HUES6 (cell line): ENCODE data around the gene NUDT6.

Experiments
- H3K27ac ChIP-seq: 2 replicates; pipeline ENCODE4 v1.7.0; 2013; ENCODE audit warnings: low read depth, mild to moderate bottlenecking, low read length, inconsistent platforms
- H3K27me3 ChIP-seq: 2 replicates; pipeline ENCODE4 v1.6.1; 2013; ENCODE audit warnings: low read length; ENCODE audit not compliant: control insufficient read depth, insufficient read depth
- H3K36me3 ChIP-seq: 2 replicates; pipeline ENCODE4 v1.6.1; 2013; ENCODE audit warnings: low read length; ENCODE audit not compliant: control insufficient read depth, insufficient read depth
- H3K4me1 ChIP-seq: 2 replicates; pipeline ENCODE4 v1.6.1; 2013; ENCODE audit warnings: low read length; ENCODE audit not compliant: control insufficient read depth, insufficient read depth
- H3K4me3 ChIP-seq: 2 replicates; pipeline ENCODE4 v1.5.1; 2013; ENCODE audit warnings: low read depth, low read length
- H3K9ac ChIP-seq: one replicate; pipeline ENCODE4 v1.6.1; 2013; ENCODE audit warnings: mild to moderate bottlenecking, low read length
- H3K9me3 ChIP-seq: 2 replicates; pipeline ENCODE4 v1.6.1; 2013; ENCODE audit warnings: low read depth, low read length; ENCODE audit not compliant: control insufficient read depth, insufficient read depth

NUDT6 gene, protein sequence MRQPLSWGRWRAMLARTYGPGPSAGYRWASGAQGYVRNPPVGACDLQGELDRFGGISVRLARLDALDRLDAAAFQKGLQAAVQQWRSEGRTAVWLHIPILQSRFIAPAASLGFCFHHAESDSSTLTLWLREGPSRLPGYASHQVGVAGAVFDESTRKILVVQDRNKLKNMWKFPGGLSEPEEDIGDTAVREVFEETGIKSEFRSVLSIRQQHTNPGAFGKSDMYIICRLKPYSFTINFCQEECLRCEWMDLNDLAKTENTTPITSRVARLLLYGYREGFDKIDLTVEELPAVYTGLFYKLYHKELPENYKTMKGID

DNA sequence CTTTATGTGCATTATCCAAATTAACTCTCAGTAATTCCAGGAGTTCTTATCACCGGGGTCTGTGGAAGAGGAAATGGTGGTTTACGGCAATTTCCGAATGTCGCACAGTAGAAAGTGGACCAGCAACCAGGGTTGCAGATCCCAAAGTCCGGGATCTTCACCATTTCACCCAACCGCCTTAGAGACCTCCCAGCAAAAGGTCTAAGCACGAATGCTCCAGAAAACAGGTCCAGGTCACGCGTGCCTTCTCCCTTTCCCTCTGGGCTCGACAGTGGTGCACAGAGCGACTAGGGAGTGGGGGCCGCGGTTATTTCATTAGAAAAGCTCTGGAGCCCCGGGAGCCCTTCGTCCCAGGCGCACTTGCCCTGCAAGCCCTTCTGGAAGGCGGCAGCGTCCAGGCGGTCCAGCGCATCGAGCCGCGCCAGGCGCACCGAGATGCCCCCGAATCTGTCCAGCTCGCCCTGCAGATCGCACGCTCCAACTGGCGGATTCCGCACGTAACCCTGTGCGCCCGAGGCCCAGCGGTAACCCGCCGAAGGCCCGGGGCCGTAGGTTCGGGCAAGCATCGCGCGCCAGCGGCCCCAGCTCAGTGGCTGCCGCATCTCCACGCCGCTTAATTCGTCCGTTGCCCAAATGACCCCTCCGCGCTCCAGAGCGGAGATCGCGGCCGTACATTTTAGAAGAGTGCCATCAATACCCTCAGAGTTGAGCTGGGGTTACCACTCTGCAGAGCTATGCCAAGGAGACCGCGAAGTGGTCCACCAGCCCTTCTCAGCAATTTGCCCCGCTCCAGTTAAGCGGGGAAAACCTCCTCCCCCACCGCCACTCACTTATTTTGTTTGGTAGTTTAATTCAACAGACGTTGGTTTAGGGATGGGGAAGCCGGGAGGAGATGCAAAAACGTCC lies at the start of gene NUDT6:
TSS of gene NUDT6 (minus strand) at position 627 of the 906 bp plus-strand sequence. CDS start at position 602, 25 bp downstream.
- Histone ChIP-seq H3K9ac (peak within 1 kb of the TSS; percentile 93), H3K36me3 (no peaks in the 10 kb centered on the region), H3K4me1 (peaks cover 17% of the 10 kb centered on the region; the same call in 1 of the 2 replicates), H3K9me3 (no peaks in the 10 kb centered on the region), H3K27ac (peak within 1 kb of the TSS; percentile 64; the same call in 1 of the 2 replicates), H3K27me3 (no peaks in the 10 kb centered on the region), H3K4me3 (peak within 1 kb of the TSS; percentile 95)

DNA sequence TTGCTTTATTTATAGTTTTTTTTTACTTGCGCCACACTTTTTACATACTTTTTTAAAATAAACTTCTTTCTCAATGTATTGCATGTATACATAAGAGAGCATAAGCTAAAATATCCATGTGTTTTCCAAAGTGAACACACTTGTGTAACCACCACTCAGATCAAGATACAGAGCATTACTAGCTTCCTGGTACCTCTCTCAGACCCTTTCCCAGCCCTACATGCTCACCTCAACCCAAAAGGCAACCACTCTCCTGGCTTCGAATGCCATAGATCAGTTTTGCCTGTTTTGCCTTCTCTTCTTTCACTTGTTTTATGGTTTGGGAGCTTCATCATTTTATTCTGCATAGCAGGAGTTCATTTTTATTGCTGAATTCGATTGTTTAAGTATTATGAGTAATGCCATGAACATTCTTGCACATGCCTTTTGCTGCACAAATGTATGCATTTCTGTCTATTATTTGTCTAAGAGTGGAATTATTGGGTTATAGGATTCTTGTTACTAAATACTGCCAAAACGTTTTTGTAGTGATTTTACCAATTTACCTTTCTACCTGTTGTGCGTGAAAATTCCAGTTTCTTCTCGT lies 45.9 kb upstream of the NUDT6 start:
- Histone ChIP-seq H3K9ac (no peak overlapping the region), H3K36me3 (0 out of 2 replicates have a peak, but pooled peaks cover 5% of the 10 kb centered on the region), H3K9me3 (no peaks in the 10 kb centered on the region), H3K4me1 (no peaks in the 10 kb centered on the region), H3K4me3 (no peak overlapping the region), H3K27me3 (no peaks in the 10 kb centered on the region), H3K27ac (no peak overlapping the region)

DNA sequence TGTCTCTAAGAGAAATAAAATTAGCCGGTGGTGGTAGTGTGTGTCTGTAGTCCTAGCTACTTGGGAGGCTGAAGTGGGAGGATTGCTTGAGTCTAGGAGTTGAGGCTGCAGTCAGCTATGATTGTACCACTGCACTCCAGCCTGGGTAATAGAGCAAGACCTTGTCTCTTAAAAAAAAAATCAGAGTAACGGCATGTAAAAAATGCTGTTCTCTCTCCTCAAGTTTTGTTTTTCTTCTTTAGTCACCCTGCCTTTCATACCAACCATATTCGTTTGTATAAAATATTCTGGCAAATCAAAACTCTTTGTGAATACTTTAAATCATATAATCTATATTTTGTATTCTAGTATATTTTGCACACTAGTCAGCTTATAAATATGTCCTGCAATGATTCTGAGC lies 44.8 kb upstream of the NUDT6 start:
- Histone ChIP-seq H3K27me3 (no peaks in the 10 kb centered on the region), H3K9me3 (0 out of 2 replicates have a peak, but pooled peaks cover under 1% of the 10 kb centered on the region), H3K4me3 (no peak overlapping the region), H3K4me1 (no peaks in the 10 kb centered on the region), H3K27ac (no peak overlapping the region), H3K9ac (no peak overlapping the region), H3K36me3 (peaks cover 11% of the 10 kb centered on the region; the same call in 1 of the 2 replicates)

DNA sequence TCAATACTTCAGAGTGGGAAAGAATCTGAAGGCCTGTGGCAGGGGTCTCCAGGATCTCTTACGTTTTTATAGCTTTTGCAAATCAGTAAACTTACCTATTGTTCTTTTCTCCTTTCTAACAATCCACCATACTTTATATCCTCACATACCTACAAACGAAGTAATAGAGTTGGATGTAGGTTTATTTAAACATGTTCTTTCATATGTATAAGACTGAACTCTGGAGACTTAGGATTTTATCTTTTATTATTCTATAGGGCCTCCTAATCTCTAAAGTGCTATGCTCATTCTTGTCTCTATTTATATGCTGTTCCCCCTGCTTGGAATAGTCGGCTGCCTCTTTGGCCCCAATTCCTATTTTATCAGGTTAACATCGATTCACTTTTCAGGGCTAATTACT lies 43.8 kb upstream of the NUDT6 start:
- no peaks in the 10 kb centered on the region for H3K27me3 ChIP-seq
- H3K9ac ChIP-seq = no peak overlapping the region
- no peak overlapping the region for H3K27ac ChIP-seq
- H3K36me3 ChIP-seq = peaks cover 16% of the 10 kb centered on the region
- H3K4me1 ChIP-seq = no peaks in the 10 kb centered on the region
- no peak overlapping the region for H3K4me3 ChIP-seq
- H3K9me3 ChIP-seq = peaks cover 8% of the 10 kb centered on the region

DNA sequence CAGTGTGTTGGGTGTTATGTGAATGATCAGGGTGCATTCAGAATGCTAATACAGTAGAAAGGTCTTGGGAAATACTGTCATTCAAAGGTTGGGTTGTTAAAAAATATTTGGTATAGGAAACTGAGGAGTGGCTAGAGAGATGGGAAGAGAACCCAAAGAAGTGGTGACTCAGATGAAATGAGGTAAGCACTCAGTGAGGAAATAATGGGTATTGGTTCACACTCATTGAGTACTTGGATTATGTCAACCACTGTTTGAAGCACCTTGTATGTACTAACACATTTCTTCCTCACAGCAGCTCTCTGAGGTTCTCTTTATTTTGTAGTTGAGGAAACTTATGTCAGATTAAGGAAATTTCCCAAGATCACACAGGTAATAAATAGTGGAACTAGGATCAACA lies 40.8 kb upstream of the NUDT6 start:
- Histone ChIP-seq H3K36me3 (peaks cover 19% of the 10 kb centered on the region), H3K27ac (no peak overlapping the region), H3K9me3 (peaks cover 8% of the 10 kb centered on the region), H3K4me3 (no peak overlapping the region), H3K4me1 (no peaks in the 10 kb centered on the region), H3K27me3 (no peaks in the 10 kb centered on the region), H3K9ac (no peak overlapping the region)

DNA sequence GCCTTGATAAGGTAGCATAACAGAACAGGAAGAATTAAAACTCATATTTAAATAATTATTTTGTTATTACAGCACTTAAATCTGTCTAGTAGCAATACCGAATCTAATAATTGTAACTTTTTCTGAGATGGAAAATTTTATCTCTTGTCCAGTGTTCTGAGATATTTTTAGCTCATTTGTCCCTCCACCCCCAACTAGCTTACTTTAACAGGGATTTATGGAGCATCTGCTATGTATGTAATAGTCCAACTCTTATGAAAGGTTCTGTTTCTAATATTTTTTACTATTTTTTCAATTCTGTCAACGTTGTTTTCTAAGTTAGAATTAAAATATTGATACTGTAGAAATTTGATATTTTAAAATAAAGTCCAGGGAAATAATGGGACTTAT lies 38.2 kb upstream of the NUDT6 start:
- no peak overlapping the region for H3K9ac ChIP-seq
- no peak overlapping the region for H3K4me3 ChIP-seq
- peaks cover 19% of the 10 kb centered on the region for H3K36me3 ChIP-seq
- H3K27me3 ChIP-seq = no peaks in the 10 kb centered on the region
- H3K4me1 ChIP-seq = no peaks in the 10 kb centered on the region
- H3K9me3 ChIP-seq = peaks cover 8% of the 10 kb centered on the region
- H3K27ac ChIP-seq = no peak overlapping the region

DNA sequence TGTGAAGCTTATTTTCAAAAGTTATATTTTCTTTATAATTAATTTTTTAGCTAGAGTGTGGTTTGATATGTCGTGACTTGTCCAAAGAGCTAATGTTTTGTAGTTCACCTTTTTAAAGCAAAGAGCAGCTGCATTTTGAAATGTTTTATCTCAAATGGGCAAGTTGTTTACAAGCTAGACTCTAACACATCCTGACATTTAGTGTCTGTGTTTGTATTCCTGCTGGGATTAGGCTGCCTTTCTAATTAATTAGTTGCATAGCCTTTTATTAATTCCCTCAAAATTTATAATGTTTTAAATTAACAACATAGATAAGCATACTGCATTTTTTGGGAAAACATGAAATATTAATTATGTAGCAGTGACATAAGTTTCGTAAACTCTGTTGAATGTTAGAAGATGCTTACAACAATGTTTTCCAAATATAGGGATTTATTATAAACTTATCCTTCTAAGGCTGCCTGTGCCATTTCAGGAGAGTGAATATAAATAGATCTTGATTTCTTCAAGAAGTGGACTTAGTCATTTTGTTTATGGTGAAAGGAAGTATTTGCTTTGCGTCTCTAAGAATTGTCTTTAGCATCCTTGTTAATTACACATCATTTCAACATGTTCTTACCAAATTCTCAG lies 37.7 kb upstream of the NUDT6 start:
- H3K4me1 ChIP-seq = no peaks in the 10 kb centered on the region
- H3K27me3 ChIP-seq = no peaks in the 10 kb centered on the region

DNA sequence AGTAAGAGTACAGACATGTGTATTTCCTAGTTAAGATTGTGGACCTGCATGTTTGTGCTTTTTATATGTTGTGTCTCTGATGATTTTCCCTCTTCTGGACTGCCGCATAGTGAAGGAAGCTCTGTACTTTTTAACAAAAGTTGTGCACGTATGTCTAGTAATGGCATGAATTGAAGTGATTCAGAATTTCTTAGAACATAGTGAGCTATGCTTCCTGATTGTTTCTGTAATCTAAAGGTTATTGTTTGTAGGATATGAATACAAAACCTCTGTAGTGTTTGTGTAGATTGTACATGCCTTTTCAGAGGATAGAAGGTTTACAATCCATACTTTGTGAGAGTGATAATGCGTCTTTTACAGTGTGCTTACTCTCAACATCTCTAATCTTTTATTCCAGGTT lies 37.0 kb upstream of the NUDT6 start:
- Histone ChIP-seq H3K4me3 (no peak overlapping the region), H3K9ac (no peak overlapping the region), H3K9me3 (peaks cover 8% of the 10 kb centered on the region), H3K4me1 (no peaks in the 10 kb centered on the region), H3K27me3 (no peaks in the 10 kb centered on the region), H3K36me3 (peaks cover 21% of the 10 kb centered on the region), H3K27ac (no peak overlapping the region)

More for the DNA sequence above, 37.7 kb upstream of the NUDT6 start:
- Histone ChIP-seq H3K4me3 (no peak overlapping the region), H3K36me3 (peaks cover 19% of the 10 kb centered on the region), H3K27ac (no peak overlapping the region), H3K9ac (no peak overlapping the region), H3K9me3 (peaks cover 8% of the 10 kb centered on the region)

DNA sequence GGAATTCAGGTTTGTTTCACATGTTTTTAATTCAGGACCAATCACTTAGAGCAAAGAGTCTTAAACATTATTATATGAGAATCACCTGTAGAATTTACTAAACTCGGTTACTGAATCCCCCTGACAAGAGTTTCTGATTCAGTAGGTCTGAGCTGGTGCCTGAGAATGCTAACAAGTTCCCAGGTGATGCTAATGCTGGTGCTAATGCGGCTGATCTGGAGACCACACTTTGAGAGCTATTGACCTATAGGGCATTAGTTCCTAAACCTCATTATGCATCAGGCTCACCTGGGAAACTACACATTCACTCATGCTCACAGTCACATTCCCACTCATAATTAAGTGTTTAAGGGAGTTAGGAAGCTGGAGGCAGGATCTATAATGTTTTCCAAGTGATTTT lies 36.1 kb upstream of the NUDT6 start:
- no peak overlapping the region for H3K27ac ChIP-seq

DNA sequence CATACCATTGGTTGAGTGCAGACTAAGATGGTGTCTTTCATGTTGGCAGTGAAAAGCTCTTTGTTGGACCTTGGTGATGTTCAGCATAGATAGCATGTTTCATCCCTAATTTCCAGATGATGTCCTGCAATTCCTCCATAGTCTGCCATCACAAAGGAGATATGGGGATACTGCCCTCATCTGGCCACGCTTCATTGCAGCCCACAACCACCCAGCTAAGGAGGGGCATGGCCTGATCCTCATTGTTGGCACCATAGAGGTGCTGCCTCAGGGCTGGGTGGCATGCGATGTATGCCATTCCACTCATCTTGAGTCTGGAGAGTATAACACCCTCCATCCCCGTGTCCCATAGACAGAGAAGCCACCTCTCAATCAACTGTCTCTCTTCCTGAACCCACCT lies 31.5 kb upstream of the NUDT6 start:
- Histone ChIP-seq H3K36me3 (peaks cover 55% of the 10 kb centered on the region), H3K4me1 (no peaks in the 10 kb centered on the region), H3K27ac (no peak overlapping the region), H3K27me3 (no peaks in the 10 kb centered on the region), H3K4me3 (no peak overlapping the region), H3K9ac (no peak overlapping the region), H3K9me3 (no peaks in the 10 kb centered on the region)

More for the DNA sequence above, 36.1 kb upstream of the NUDT6 start:
- peaks cover 26% of the 10 kb centered on the region for H3K36me3 ChIP-seq
- H3K4me3 ChIP-seq = no peak overlapping the region
- H3K27me3 ChIP-seq = no peaks in the 10 kb centered on the region
- H3K9ac ChIP-seq = no peak overlapping the region
- no peaks in the 10 kb centered on the region for H3K4me1 ChIP-seq
- peaks cover 8% of the 10 kb centered on the region for H3K9me3 ChIP-seq
